ENCODE measurements around the gene CLPTM1L.

CLPTM1L gene, protein sequence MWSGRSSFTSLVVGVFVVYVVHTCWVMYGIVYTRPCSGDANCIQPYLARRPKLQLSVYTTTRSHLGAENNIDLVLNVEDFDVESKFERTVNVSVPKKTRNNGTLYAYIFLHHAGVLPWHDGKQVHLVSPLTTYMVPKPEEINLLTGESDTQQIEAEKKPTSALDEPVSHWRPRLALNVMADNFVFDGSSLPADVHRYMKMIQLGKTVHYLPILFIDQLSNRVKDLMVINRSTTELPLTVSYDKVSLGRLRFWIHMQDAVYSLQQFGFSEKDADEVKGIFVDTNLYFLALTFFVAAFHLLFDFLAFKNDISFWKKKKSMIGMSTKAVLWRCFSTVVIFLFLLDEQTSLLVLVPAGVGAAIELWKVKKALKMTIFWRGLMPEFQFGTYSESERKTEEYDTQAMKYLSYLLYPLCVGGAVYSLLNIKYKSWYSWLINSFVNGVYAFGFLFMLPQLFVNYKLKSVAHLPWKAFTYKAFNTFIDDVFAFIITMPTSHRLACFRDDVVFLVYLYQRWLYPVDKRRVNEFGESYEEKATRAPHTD

DNA sequence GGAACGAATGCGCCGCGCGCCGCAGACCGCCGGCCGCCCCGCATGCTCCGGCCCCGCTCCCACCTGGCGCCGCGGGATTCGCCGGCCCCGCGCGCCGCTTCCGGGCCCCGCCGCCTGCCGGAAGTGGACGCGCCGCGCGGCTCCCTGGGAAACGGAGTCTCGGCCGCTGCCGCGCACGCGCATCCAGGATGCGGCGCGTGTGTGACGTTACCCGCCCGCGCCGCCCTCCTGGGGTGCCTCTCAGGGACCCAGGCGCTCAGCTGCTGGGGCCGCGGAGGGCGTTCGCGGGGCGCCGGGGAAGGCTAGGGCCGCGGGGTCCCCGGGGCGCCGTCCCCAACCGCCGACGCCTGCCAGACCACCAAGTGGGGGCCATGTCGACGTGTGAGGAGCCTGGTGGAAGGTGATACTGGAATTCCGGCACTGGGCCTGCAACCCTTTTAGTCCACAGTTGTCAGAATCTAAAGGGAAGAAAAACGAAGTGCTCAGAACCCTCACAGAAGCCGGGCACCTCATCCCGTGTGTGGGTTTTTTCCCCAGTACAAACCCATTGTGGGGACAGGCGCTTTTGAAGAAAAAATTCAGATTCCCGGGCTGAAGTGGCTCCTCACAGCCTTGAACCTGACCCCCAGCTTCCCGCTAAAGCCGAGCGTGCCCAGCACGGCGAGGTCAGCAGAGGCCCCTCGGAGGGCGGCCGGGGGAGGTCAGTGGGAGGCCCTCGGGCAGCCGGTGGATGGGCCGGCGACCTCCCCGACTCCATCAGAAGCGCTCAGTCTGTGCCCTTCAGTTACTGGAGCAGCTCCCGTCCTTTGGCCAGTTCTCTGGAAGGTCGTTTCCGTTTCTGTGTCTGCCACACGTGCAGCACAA lies at the start of gene CLPTM1L:
Gene CLPTM1L, minus strand, starts transcription at position 125 of the 864 bp plus-strand sequence. CDS start 258 bp downstream, outside the sequence.
- DNase-seq: peak; percentile 87 to 91

DNA sequence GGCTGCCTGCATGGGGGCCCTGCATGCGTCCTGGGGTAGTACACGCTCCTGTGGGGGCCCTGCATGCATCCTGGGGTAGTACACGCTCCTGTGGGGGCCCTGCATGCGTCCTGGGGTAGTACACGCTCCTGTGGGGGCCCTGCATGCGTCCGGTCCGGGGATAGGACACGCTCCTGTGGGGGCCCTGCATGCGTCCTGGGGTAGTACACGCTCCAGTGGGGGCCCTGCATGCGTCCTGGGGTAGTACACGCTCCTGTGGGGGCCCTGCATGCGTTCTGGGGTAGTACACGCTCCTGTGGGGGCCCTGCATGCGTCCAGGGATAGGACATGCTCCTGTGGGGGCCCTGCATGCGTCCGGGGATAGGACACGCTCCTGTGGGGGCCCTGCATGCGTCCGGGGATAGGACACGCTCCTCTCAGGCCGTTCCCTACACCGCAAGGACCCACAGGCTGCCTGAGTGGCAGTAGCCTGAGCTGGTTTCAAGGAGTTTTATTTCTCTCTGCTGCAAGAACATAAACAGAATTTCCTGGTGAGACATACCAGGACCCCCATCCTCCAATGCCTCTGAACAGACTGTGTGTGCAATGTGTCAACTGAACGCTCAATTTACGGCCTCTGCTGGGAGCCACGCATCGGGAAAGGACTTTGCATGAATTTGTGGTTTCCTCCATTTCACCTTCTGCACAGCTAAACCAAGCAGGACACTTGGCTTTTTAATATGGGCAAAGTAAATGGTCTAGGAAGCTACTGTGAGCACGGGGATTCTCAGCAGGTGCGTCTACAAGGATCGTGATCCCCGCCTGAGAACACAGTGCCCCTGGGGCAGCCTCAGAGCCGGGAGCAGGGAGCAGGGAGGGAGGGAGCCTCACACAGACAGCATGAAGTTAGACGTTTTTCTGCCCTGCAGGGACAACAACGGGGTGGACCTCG lies 48.9 kb upstream of the CLPTM1L start:
- no peak for DNase-seq

DNA sequence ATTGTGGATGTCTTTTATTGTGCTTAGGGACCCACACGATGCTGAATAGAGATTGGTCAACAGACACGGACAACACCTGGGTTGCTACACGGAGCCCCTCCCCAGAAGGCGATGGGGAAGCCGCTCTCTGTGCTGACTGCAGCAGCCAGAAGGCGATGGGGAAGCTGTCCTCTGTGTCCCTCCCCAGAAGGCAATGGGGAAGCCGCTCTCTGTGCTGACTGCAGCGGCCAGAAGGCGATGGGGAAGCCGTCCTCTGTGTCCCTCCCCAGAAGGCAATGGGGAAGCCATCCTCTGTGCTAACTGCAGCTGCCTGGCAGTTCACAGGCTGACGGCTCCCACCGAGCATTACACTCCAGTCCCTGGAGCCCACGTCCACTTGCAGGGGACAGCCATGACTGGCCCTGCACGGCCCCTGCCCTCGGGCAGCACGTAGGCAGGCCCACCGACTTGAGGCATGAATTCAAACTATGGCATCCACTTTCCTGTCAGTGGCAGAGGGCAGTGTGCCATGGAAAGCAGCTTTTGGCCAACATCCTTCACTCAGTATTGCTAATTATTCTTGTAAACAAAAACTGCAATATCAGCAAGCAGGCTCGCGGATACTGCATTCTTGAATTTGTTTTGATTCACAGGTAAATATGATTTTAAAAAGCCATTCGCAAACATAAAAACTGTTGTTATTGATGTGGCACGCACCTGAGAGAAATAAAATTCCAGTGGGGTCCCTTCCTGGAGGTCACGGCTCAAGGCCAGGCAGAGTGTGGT lies 48.1 kb upstream of the CLPTM1L start:
- peak in 1 of 2 donors; percentile 22 for DNase-seq

DNA sequence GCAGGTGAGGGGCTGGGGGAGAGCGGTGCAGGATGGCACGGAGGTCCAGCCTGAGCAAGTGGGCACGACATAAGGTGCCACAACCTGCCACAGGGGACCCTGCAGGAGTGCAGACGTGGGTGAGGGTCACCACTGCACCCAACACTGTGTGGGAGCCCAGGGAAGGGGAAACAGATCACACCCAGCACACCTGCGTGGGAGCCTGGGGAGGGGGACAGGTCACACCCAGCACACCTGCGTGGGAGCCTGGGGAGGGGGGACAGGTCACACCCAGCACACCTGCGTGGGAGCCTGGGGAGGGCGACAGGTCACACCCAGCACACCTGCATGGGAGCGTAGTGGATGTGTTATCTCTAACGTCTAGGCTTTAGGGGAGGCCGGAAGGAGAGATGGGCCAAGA lies 47.4 kb upstream of the CLPTM1L start:
- DNase-seq: no peak

DNA sequence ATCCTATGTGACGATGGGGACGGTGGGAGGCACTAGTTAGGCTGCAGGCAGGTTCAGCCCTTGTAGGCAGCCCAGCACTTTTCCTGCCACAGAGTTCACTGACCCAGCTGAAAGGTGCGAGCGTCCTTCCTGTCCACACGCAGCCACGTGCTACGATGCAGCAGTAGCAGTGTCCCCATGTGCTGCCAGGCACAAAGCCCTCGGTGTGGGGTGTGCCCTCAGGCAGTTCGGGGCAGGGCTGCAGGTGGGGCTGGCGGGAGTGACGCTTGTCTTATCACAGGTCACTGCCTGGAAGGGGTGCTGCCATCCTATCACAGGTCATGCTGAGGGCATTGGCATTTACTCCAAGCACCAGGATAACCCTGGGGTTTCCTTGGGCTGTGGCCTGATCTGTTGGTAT lies 46.8 kb upstream of the CLPTM1L start:
- DNase-seq: no peak

DNA sequence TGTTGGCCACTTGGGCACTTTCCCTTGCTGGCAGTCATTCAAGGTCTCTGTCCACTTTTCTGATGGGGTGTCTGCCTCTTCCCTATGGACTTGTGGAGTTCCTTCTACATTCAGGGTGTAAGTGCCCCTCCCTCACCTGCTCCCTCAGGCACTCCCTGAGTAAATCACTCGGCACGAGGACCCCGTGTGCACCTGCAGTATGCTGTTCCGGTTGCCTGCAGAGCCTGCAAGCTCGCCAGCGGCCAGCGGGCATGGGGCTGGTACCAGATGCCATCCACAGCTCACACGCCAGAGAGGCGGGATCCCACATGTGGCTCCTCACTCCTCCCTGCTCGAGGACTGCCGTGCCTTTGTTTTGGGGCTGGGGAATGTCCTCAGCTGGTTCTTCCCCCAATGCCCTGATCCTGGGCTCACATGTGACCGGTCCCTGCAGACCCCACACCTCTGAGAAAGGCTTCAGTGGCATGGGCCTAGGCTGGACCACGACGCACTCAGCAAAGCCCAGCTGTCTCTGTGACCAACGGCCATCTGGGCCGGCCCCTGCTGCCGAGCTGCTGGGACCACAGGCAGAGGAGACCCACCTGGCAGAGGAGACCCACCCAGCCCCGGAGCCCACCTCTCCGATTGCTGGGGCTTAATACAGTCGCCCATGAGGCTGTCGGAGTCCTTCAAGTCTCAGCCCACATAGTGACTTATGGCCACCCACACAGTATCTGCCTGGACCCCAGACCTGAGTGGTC lies 46.1 kb upstream of the CLPTM1L start:
- no peak for DNase-seq

DNA sequence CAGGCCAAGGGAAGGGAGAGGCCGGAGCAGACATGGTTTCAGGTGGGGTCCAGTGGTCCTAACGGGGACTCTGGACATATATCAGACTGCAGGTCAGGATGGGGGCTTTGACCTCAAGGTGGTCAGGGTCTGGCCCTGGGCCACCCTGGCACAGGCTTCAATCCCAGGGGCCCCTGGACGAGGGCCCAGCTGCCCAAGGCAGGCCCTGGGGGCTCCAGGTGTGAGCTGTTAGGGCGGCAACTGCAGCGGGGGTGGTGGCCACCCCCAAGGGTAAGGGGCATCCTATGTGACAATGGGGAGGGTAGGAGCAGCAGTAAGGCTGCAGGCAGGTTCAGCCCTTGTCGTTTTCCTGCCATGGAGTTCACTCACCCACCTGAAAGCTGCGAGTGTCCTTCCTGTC lies 45.4 kb upstream of the CLPTM1L start:
- no peak for DNase-seq

DNA sequence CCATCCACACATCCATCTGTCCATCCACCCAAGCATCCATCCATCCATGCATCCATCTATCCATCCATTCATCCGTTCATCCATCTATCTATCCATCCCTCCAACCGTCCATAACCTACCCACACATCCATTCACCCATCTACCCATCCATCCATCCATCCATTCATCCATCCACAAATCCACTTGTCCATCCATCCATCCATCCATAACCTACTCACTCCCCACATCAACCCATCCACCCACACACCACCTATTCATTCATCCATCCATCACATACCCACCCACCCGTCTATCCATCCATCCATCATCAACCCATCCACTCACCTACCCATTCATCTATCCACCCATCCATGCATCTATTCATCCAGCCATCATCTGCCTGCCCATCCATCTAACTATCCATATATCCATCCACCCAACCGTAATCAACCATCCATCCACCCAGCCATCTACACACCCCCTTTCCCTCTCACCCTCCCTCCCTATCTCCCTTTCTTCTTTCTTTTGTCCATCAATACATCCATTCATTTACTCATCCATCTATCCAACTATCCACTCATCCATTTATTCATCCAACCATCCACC lies 43.6 kb upstream of the CLPTM1L start:
- no peak for DNase-seq

DNA sequence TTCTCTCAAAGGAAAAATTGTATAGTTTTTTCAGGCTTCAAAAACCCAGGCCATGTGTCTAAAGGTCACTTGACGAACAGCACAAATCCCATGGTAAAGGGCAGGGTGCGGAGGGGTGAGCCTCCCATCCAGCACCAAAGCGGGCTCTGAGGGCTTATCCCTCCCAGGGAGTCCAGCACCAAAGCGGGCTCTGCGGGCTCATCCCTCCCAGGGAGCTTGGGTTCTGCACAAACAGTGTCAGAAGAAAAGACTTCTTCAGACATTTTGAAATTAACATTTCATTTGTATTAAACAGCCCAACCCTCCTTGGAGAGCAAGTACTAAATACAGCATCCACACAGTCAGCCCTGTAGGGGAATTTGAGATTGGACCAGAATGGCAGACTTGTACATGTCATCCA lies 43.0 kb upstream of the CLPTM1L start:
- no peak for DNase-seq

DNA sequence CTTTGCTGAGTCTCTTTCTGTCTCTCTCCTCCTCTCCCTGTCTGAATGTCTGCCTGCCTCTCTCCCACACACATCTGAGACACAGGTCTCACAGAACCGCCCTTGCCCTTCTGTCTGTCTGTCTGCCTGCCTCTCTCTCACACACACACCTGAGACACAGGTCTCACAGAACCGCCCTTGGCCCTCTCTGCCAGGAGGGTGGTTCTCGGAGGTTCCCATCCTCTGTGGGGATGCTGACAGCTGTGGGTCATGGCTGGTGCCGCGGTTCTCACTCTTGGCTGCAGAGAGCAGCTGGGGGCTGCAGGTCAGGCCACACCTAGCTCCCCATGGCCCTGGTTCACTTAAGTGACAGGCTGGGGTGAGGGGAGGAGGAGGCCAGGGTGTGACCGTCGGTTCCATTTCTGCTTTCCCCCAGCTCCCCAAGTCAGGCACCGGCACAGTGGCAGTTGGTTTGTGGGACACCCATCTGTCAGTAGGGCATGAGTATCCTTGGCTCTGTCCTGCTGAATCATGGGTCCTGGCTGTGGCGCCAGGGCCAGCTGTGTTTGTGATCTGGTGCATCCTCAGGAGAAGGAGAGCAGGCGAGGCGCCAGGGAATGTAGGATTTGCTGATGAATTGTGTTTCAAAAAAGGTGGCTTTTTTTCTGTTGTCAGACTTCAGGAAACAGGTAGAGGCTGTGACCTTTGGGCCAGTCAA lies 42.3 kb upstream of the CLPTM1L start:
- no peak for DNase-seq

DNA sequence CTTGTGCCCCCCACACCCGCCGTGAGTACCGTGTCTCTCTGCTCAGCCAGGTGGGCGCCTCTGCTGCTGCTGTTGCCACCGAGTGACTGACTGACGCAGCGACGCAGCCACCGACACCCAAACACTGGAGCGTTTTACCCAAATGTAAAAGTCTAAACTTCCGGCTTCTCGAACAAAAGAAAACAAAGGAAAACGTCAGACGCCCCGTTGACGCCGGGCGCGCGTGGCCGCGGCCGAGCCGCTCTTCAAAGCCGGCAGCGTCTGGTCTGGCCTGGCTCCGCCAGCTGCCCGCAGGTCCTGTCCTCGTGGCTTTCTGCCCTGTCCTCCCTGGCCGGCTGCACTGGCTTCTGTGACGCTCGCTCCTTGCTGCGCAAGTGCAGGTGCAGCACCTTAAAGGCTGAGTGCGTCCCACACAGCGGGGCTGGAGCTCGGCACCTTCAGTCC lies 41.4 kb upstream of the CLPTM1L start:
- DNase-seq: peak; percentile 73 to 80

DNA sequence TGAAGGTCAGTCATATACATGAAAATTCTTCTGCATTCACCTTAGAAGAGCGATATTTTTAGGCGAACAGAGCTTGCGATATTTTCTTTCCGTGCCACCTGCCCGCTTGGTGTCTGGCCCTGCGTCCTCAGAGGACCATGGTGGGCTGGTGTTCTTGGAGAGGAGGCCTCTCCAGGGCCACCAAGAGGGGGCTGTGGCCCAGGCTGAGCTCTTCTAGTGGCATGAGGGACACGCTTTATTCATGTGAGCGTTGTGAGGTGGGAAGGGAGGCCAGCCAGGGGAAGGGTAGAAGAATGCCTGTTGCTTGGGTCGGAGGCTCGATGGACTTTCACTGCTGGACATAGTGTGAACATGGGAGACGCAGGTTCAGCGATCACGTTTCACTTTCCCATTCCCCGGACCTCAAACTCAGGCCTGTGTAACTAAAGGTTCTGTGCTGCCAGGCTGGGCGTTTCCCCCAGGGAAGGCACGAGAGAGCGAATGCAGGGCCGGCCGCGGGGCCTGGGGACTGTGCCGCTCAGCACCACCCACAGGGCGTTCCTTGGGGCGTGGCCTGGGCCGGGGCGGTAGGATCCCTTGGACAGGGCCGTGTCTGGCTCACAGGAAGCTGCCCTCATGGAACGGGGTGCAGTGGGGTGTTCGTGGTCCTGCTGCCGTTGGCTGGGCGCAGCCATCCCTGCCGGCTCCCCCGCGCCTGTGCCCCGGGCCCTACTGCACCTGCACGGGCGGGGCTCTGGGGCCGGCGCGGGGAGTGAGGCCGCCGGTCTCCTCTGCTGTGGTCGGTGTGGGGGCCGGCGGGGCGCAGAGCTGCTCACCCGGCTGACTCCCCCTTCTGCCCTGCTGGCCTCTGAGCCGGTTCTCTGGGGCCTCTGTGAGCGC lies 40.7 kb upstream of the CLPTM1L start:
- peak; percentile 81 to 86 for DNase-seq

DNA sequence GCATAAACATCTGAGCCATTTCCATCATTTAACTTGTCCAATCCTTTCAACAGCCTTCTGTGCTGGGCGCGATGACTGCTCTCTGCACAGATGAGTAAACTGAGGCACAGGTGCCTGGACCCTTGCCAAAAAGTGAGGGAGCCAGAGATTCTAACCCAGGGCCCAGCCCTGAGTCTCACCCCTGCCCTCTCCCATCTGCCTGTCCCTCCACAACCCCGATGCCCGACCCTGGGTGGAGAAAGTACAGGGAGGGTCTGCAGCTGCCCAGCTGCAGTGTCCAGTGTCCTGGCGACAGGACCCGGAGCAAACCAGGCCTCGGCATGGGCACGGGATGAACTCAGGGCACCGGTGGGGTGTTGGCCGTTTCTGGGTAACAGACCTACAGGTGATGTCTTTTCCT lies 39.6 kb upstream of the CLPTM1L start:
- DNase-seq: no peak

DNA sequence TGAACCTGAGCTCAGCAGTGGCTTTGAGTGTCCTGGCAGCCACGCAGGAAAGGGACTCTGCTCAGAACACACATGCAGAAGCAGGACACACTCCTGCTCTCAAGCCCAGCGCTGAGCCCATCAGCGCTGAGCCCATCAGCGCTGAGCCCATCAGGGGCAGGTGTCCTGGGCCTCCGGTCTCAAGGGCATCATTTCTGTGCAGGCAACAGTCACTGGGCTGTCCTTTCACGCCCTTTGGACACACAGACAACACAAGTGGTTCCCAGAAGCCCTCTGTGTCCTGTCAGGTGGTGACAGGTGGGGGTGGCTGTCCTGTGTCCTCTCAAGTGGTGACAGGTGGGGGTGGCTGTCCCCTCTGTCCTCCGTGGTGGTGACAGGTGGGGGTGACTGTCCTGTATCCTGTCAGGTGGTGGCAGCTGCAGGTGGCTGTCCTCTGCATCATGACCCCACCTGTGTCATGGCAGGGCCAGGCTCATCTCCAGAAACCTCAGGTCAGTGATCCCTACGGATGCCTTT lies 39.0 kb upstream of the CLPTM1L start:
- no peak for DNase-seq

DNA sequence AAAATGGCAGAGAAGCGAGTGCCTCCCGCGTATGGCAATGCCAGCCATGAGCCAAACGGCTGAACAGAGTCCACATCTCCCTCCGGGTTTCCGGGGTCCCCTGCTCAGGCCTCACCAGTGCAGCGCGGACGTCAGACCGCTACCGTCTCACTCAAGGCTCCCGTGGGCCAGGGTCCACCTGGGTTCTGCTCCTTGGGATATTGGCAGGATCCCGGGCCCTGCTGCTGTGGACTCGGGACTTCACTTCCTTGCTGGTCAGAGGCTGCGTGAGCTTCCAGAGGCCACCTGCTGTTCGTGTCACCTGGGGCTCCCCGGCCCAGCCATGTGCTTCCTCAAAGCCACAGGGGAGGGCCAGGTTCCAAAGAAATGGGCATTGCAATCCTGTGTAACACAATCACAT lies 38.4 kb upstream of the CLPTM1L start:
- no peak for DNase-seq

DNA sequence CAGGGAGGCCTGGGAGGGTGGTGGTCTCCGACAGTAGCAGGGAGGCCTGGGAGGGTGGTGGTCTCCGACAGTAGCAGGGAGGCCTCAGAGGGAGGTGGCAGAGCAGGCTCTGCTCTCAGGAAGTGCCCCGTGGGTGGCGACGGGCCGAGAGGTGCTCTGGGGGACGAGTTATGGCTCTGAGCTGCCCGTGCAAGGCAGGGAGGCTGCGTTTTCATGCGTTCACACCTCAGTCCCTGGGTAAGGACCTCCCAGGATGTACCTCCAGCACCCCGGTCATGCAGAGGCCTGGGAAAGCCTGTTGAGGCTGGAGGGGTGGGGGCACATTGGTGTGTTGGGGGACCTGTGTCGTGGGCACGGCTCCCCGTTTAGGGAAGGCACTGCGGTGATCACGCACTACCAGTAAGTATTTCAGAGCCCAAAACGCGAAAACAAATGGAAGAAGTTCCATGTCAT lies 37.4 kb upstream of the CLPTM1L start:
- DNase-seq: no peak

DNA sequence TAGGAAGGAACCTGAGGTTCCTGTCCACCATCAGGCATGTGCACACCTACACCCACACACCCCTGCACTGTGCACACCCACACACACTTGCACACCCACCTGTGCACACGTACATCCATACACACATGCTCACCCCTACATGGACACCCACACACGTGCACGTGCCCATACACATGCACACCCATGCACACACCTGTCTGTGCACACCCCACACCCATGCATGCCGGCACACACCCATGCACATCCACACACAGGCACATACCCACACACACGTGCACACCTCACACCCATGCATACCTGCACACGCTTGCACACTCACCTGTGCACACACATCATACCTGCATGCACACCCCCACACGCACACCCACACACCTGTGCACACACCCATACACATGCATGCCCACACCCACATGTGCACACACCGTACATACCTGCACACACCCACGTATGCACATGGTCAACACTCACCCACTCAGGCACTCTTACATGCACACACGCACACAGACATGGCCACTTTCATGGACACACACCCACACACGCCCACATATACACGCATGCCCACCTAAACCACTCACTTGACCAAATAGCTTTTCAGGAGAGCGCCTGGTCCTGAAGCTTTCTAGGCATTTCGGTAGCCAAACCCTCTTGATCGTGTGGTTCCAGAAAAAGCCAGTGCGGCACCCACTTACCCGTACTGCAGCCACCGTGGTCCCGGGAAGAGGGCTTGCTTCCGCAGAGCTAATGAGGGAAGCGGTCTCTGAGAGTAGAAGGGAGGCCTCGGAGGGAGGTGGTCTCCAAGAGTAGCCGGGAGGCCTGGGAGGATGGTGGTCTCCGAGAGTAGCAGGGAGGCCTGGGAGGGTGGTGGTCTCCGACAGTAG lies 36.7 kb upstream of the CLPTM1L start:
- no peak for DNase-seq
